ENCODE data around the gene FAM72D.
"Not testable (repeated sequence)": the region's sequence is repeated elsewhere in the genome, so short reads cannot be mapped to it uniquely, and the experiment has no call there.

FAM72D gene

GRCh38 chr1:145146308-145146707 lies 50.5 kb downstream of the FAM72D start:
- not testable (repeated sequence) for DNase-seq (ENCODE audit: low read depth)

- not testable (repeated sequence) for DNase-seq (ENCODE audit: low read depth)
Observed at GRCh38 chr1:145147172-145147571, 51.4 kb downstream of the FAM72D start.

GRCh38 chr1:145155421-145155820 lies 59.6 kb downstream of the FAM72D start:
- DNase-seq (ENCODE audit: low read depth): not testable (repeated sequence)

GRCh38 chr1:145155873-145156272 lies 60.1 kb downstream of the FAM72D start:
- DNase-seq (ENCODE audit: low read depth): not testable (repeated sequence)

GRCh38 chr1:145156891-145157610 lies 61.3 kb downstream of the FAM72D start:
- not testable (repeated sequence) for DNase-seq (ENCODE audit: low read depth)

- DNase-seq (ENCODE audit: low read depth): not testable (repeated sequence)
Observed at GRCh38 chr1:145157715-145158114, 61.9 kb downstream of the FAM72D start.

- DNase-seq (ENCODE audit: low read depth): not testable (repeated sequence)
Observed at GRCh38 chr1:145161046-145161752, 65.4 kb downstream of the FAM72D start.

Measured in CMK (cell line).